GM18873 (cell line): ENCODE results near the gene PLPPR3.

ENCODE experiments used
- ATAC-seq: cut with Tn5 transposase; IDR thresholded peaks from one replicate; pipeline ENCODE4 v1.9.1; 2021; ENCODE audit warnings: mild to moderate bottlenecking, moderate library complexity, moderate number of reproducible peaks; ENCODE audit not compliant: unreplicated experiment, low FRiP score

The PLPPR3 gene

GRCh38 chr19:811506-812048 lies 10.2 kb downstream of the PLPPR3 start:
- no peak for ATAC-seq

- no peak for ATAC-seq
Measured at GRCh38 chr19:810883-811489, 10.8 kb downstream of the PLPPR3 start.

- no peak for ATAC-seq
Measured at GRCh38 chr19:810077-810855, 11.5 kb downstream of the PLPPR3 start.

GRCh38 chr19:808423-808775 lies 13.4 kb downstream of the PLPPR3 start:
- ATAC-seq: no peak

- no peak for ATAC-seq
Measured at GRCh38 chr19:807627-808422, 13.9 kb downstream of the PLPPR3 start.

- ATAC-seq: no peak
Measured at GRCh38 chr19:806815-807421, 14.8 kb downstream of the PLPPR3 start.

GRCh38 chr19:805600-806550 lies 15.9 kb downstream of the PLPPR3 start:
- ATAC-seq: no peak

GRCh38 chr19:805166-805551 lies 16.6 kb downstream of the PLPPR3 start:
- ATAC-seq: no peak

- no peak for ATAC-seq
Measured at GRCh38 chr19:804419-805165, 17.2 kb downstream of the PLPPR3 start.

GRCh38 chr19:803686-804418 lies 17.9 kb downstream of the PLPPR3 start:
- no peak for ATAC-seq

- ATAC-seq: no peak
Measured at GRCh38 chr19:803099-803561, 18.6 kb downstream of the PLPPR3 start.

GRCh38 chr19:802498-803098 lies 19.2 kb downstream of the PLPPR3 start:
- ATAC-seq: no peak

GRCh38 chr19:801861-802497 lies 19.8 kb downstream of the PLPPR3 start:
- ATAC-seq: no peak

- ATAC-seq: no peak
Measured at GRCh38 chr19:801030-801860, 20.5 kb downstream of the PLPPR3 start.

GRCh38 chr19:800360-801029 lies 21.3 kb downstream of the PLPPR3 start:
- no peak for ATAC-seq
